KMS-11 (cell line): ENCODE results near the gene ERCC3.
A peak's percentile ranks its signal among the peaks of the same experiment; 100 is the strongest.

ENCODE experiments used
- H2AFZ ChIP-seq: fragments of 200-600 bp; sonication (generic); 2 replicates; pipeline ENCODE4 v1.6.1; 2016; ENCODE audit warnings: antibody characterized with exemption, mixed run types, low read depth
- H3K27ac ChIP-seq: fragments of 200-600 bp; sonication (generic); 2 replicates; pipeline ENCODE4 v1.6.1; 2016; ENCODE audit warnings: mild to moderate bottlenecking, mixed run types
- H3K27me3 ChIP-seq: fragments of 200-600 bp; sonication (generic); 2 replicates; pipeline ENCODE4 v1.6.1; 2017; ENCODE audit warnings: mild to moderate bottlenecking, low read depth, mixed run types, moderate library complexity; ENCODE audit not compliant: insufficient read depth
- H3K36me3 ChIP-seq: fragments of 200-600 bp; sonication (generic); 2 replicates; pipeline ENCODE4 v1.6.1; 2017; ENCODE audit warnings: mild to moderate bottlenecking, mixed run types; ENCODE audit not compliant: insufficient read depth
- H3K4me1 ChIP-seq: fragments of 200-600 bp; sonication (generic); 2 replicates; pipeline ENCODE4 v1.6.1; 2016; ENCODE audit warnings: mild to moderate bottlenecking, low read depth, mixed run types; ENCODE audit not compliant: poor library complexity, severe bottlenecking
- H3K4me2 ChIP-seq: fragments of 200-600 bp; sonication (generic); 2 replicates; pipeline ENCODE4 v1.7.0; 2016; ENCODE audit warnings: mild to moderate bottlenecking, mixed run types
- H3K4me3 ChIP-seq: fragments of 200-600 bp; sonication (generic); IDR thresholded peaks from 2 replicates; pipeline ENCODE4 v1.6.1; 2017; ENCODE audit warnings: low read depth, low read length, mixed read lengths; ENCODE audit not compliant: insufficient read depth
- H3K79me2 ChIP-seq: fragments of 200-600 bp; sonication (generic); 2 replicates; pipeline ENCODE4 v1.6.1; 2016; ENCODE audit warnings: low read depth, mixed run types; ENCODE audit not compliant: insufficient read depth
- H3K9ac ChIP-seq: fragments of 200-600 bp; sonication (generic); 2 replicates; pipeline ENCODE4 v1.6.1; 2016; ENCODE audit warnings: mild to moderate bottlenecking, mixed run types
- H4K20me1 ChIP-seq: fragments of 200-600 bp; sonication (generic); 2 replicates; pipeline ENCODE4 v1.6.1; 2016; ENCODE audit warnings: mild to moderate bottlenecking, mixed run types; ENCODE audit not compliant: insufficient read depth
- TF ChIP-seq, protein P1 (sequence below): fragments of 200-600 bp; sonication (generic); conservative IDR thresholded peaks from 2 replicates; pipeline ENCODE4 v1.6.1; 2017; ENCODE audit warnings: low read depth, mild to moderate bottlenecking, antibody characterized with exemption, low read length, moderate library complexity, mixed read lengths

Gene ERCC3

DNA sequence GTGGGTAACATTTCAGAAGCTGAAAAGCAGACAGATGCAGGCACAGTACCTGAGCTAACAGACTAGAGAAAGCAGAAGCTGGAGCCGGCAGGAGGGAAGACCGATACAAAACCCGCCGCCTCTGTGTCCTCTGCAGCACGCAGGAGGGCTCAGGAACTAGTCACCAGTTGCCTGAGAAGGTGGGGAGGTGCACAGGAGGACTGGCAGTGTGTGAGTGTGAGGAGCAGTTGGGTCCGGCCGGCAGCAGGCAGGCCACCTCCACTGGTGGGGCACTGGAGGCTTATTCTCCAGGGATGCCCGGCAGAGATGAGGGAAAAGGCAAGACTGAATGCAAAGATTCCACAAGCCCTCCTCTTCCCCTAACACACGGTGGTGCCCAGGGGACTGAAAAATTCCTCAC, 18.2 kb downstream of the ERCC3 start:
- Histone ChIP-seq H3K9ac (no peak overlapping the region), H3K36me3 (no peaks in the 10 kb centered on the region)

DNA sequence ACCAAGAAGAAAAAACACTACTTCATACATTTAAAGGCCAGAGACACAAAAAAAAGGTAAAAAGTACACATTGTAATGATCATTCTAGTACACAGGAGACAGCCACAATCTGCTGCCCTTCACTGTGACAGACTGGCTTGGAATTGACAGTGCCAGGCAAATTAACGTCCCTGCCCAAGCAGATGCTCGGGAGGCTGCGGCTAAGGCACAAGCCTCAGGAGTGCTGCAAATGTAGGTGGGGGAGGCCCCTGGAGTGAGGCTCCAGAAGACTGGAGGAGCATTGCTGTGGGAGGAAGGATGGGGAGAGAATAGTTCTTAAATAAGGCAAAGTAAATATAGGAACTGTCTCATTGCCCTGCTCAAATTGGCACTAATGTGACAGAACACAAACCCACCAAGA, 18.6 kb downstream of the ERCC3 start:
- Histone ChIP-seq H2AFZ (no peak overlapping the region), H3K27me3 (no peaks in the 10 kb centered on the region), H3K9ac (no peak overlapping the region), H3K27ac (no peak overlapping the region), H3K79me2 (no peaks in the 10 kb centered on the region), H3K4me3 (no peak overlapping the region), H4K20me1 (no peaks in the 10 kb centered on the region), H3K4me2 (no peak overlapping the region), H3K4me1 (no peaks in the 10 kb centered on the region), H3K36me3 (no peaks in the 10 kb centered on the region)
- TF ChIP-seq, protein P1, sequence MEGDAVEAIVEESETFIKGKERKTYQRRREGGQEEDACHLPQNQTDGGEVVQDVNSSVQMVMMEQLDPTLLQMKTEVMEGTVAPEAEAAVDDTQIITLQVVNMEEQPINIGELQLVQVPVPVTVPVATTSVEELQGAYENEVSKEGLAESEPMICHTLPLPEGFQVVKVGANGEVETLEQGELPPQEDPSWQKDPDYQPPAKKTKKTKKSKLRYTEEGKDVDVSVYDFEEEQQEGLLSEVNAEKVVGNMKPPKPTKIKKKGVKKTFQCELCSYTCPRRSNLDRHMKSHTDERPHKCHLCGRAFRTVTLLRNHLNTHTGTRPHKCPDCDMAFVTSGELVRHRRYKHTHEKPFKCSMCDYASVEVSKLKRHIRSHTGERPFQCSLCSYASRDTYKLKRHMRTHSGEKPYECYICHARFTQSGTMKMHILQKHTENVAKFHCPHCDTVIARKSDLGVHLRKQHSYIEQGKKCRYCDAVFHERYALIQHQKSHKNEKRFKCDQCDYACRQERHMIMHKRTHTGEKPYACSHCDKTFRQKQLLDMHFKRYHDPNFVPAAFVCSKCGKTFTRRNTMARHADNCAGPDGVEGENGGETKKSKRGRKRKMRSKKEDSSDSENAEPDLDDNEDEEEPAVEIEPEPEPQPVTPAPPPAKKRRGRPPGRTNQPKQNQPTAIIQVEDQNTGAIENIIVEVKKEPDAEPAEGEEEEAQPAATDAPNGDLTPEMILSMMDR, result no peak

More for the DNA sequence above, 18.2 kb downstream of the ERCC3 start:
- H3K4me2 ChIP-seq, result no peak overlapping the region
- no peaks in the 10 kb centered on the region for H3K27me3 ChIP-seq
- no peaks in the 10 kb centered on the region for H4K20me1 ChIP-seq
- no peaks in the 10 kb centered on the region for H3K79me2 ChIP-seq
- H2AFZ ChIP-seq, result no peak overlapping the region
- H3K4me3 ChIP-seq, result no peak overlapping the region
- no peak overlapping the region for H3K27ac ChIP-seq
- TF ChIP-seq, protein P1, result no peak
- peaks cover 1% of the 10 kb centered on the region for H3K4me1 ChIP-seq

DNA sequence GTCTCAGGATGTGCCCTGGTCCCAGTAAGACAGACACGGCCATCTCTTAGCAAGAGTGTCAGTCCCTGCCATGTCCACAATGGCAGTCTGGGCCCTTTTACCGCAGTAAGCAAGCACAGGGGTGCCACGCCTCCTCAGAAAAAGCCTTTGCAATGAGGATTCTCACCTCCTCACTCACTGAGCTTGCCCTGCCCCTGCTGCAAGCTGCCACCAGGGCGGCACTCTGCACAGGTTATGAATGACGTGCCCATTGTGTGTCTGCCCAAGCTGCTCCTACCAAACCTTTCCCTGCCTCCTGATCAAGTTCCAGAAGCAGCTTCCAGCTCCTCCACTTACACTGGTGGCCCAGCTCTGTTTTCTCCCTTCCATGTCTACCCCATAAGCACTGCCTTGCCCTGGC, 23.3 kb downstream of the ERCC3 start:
- Histone ChIP-seq H3K4me2 (no peak overlapping the region), H3K9ac (no peak overlapping the region), H2AFZ (no peak overlapping the region), H3K4me3 (no peak overlapping the region), H3K4me1 (no peaks in the 10 kb centered on the region), H4K20me1 (no peaks in the 10 kb centered on the region), H3K79me2 (no peaks in the 10 kb centered on the region), H3K27ac (no peak overlapping the region), H3K36me3 (no peaks in the 10 kb centered on the region), H3K27me3 (no peaks in the 10 kb centered on the region)
- TF ChIP-seq, protein P1, result 0 out of 2 replicates have a peak, but pooled peaks have one; percentile 15

DNA sequence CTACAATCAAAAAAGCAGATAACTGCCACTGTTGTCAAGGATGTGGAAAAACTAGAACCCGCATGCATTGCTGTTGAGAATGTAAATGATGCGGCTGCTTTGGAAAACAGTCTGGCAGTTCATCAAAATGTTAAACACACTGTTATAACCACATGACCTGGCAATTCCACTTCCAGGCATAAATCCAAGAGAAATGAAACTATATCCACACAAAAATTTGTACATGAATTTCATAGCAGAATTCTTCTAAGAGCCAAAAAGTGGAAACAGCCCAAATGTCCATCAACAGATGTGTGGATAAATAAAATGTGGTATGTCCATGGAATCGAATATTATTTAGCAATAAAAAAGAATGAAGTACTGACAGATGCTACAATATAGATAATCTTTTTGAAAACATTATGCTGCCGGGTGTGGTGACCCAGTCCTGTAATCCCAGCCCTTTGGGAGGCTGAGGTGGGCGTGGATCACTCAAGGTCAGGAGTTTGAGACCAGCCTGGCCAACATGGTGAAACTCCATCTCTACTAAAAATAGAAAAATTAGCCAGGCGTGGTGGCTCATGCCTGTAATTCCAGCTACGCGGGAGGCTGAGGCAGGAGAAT, 32.0 kb downstream of the ERCC3 start:
- Histone ChIP-seq H3K9ac (no peak overlapping the region), H3K4me1 (no peaks in the 10 kb centered on the region), H3K27me3 (no peaks in the 10 kb centered on the region), H4K20me1 (no peaks in the 10 kb centered on the region), H3K79me2 (no peaks in the 10 kb centered on the region), H3K27ac (no peak overlapping the region), H2AFZ (no peak overlapping the region), H3K36me3 (no peaks in the 10 kb centered on the region), H3K4me3 (no peak overlapping the region), H3K4me2 (no peak overlapping the region)
- TF ChIP-seq, protein P1, result no peak
